ENCODE data around the gene FXYD6.

FXYD6 gene

DNA sequence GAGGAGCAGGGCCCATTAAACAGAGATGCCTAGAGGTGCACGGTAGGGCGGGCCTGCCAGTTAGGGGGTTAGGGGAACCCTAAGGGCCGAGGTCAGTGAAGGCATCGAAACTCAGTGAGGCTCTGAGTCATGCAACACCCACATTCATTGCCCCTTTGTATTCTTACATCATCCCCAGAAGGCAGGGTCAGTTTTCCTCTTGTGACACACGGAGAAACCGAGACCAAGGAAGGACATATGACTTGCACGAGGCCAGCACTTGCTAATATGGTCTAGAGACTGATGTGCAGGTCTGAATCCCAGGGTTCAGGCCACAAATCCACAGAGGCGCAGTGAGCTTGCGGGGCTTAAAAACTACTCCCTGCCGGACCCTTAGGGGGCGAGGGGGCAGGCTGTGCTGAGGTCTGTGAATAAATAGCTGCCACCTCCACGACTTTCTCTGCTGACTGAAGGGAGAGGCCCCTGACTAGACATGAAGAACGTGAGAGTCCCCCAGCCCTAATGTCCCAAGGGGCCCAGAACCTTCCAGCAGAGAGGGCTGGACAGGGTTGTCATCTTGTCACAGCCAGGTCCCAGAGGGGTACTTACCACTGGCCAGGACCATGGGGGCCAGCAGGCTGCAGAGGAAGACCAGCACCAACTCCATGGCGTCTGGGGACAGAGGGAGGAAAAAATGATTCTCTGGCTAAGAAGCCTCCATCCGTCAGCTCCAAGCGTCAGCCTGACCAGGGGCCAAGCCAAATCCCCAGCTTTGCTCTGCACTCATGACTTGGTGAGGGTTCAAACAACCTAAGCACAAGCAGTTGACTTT is 34.1 kb downstream of the FXYD6 start:
- DNase-seq = no peak

DNA sequence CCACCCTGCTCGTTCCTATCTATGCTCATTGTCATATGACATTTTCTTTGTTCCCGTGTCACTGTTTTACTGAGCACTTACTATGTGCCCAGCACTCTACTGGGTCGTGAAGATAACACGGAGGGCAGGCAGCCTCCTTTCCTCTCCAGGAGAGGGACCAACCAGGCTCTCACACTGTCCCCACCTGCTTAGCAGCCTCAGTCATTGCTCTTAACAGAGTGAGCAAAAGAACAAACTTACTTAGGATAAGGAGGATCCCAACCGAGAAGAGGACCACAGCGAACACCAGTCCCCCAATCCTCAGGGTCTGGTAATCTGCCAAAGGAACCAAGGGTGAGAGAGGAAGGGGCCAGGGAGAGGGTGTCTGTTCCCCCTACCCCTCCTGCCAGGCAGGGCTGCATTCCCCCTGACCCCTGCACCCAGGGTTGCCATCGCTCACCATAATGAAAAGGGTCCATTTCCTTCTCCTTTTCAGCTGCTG is 34.9 kb downstream of the FXYD6 start:
- no peak for DNase-seq

DNA sequence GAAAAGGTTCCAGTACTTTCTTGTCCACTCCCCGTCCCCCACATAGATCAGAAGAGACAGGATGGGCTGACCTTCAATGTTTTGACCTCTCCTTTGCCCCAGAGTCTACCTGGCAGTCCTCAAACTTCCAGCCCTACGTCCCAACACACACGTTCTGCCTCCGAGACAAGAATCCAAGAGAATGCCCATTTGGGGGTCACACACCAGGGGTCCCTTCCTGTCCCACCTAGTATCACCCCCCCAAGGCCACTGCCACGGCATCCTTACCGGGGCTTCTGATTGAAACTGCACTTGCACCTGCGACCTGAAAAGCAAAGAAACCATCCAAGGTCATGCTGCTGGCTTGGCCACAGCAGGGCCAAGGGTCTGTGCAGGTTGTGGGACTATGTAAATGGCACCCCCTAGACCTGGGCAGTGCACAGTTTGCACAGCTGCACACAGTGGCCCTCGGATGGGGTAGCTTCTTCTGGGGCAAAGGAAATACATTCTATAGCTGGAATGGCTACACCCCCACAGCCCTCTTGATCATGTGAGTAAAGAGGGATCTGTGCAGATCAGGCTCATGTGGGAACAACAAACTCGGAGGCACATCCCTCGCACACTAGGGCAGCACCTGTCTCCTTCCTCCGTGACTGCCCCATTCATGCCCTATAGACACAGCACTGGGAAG is 35.4 kb downstream of the FXYD6 start:
- DNase-seq = no peak

DNA sequence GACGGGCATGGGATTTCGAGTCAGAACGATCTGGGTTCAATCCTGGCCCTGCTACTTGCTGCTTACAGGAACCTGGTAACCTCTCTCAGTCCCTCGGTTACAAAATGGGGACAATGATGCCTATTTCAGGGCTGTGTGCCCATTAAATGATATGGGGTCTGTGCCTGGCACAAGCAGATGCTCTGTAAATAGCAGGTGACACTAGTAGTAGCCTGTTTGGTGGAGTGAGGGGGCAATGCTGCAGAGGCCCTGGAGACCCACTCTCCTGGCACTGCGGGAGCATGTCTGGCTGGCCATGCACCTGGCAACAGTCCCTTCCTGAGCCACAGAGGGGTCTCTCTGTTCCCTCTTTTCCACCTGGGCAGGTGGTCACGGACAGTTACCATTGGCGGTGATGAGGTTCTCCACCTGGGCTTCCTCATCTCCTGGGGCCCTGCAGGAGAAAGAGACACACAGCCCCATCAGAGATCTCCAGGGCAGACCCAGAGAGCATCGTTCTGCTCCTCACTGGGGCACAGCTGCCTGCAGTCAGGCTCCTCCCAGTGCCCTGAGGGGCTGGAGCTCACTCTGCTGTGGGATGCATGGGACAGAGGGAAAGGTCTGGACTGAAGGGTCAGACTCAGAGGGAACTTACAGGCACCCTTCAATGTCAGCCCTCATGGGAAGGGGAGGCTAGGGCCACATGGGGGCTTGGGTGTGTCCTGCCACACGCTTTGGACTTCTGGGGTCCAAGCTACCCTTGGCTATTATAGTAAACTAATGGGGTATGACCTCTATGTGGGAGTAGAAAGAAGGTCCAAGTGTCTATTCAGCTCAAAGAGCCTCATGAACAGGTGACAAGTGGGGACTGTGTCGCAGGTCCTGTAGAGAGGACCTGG is 36.3 kb downstream of the FXYD6 start:
- DNase-seq = no peak

DNA sequence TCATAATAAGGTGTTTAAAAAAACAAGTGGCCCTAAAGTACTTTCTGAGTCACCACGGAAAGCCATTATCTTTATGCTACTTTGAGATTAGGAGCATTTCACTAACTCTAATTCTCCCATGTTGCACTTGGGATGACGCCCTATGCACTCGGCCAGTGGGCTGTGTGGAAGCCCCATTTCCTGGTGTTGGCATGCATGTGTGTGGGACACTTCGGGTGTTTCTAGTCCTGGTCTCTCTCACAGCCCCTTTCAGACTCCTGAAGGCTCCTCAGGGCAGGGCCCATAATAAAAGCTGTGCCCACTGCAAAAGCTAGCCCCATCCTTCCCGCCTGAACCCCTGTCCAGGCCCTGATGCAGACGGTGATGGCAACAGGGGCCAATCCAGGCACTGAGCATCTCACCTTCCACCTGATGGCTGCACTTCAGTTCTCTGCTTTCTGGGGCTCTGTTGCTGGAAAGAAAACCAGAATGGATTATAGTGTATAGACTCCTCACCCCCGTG is 37.0 kb downstream of the FXYD6 start:
- DNase-seq = no peak

DNA sequence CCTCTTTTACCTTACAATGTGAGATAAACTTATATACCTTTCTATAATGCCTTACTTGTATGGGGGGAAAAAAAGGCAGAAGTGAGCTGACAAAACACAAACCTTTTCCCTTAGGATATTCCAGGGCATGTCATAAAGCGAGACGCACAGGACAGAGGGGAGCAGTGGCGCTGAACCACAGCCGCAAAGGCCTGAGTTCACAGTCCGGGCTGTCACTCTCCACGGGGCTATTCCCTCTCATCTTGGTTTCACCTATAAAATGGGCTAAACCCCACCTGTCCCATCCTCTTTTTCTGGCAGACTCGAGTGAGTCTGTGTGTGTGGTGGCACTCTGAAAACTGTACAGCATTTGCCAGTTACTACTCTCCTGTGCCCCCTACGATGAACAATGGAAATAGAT is 37.6 kb downstream of the FXYD6 start:
- DNase-seq = no peak

DNA sequence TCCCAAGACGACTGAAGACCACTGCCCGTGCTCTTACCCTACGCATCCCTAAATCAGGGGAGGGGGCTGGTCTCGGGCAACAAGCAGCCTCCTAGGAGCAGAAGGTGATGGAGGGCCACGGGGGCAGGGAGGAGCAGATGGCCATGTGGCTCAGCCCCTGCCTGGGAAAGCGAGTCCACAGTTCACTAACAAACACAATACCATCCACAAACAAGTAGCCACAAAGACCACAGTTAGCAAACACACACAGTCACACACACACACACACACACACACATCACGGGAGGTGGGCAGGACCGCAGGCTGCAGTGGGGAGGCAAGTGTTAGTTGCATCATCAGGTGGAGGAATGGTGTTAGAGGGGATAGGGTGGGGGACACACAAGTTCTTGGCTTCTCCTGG is 38.7 kb downstream of the FXYD6 start:
- no peak for DNase-seq

DNA sequence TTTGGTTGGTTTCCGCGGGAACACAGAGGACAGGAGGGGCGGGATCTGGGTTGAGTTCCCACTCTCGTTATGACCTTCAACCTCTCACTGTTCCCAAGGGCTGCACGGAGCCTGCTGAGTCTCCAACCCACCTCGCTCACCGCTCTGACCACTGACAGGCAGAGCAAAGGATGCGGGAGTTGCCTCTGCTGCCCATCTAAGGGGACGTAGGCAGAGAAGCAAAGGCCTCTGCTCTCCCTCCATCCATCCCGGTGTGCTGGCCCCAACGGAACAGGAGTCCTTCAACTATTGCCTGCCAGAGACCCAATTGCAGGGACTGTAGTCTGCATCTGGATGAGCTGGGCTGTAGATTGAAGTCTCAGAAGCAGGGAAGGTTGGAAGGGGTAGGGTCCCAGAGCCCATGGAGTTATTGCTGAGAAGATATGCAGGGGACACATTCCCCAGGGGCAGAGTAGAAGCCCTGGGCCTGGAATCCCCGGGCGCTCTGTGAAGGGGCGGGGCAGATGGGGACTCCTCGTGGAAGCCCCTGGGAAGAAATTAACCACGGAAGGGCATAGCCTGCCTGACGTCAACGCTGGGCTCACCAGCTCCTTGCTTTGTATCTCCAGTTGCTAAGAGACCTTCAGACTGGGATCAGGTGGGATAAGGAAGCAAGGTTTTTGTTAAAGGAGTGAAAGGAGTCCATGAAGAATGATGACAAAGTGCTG is 39.2 kb downstream of the FXYD6 start:
- no peak for DNase-seq

DNA sequence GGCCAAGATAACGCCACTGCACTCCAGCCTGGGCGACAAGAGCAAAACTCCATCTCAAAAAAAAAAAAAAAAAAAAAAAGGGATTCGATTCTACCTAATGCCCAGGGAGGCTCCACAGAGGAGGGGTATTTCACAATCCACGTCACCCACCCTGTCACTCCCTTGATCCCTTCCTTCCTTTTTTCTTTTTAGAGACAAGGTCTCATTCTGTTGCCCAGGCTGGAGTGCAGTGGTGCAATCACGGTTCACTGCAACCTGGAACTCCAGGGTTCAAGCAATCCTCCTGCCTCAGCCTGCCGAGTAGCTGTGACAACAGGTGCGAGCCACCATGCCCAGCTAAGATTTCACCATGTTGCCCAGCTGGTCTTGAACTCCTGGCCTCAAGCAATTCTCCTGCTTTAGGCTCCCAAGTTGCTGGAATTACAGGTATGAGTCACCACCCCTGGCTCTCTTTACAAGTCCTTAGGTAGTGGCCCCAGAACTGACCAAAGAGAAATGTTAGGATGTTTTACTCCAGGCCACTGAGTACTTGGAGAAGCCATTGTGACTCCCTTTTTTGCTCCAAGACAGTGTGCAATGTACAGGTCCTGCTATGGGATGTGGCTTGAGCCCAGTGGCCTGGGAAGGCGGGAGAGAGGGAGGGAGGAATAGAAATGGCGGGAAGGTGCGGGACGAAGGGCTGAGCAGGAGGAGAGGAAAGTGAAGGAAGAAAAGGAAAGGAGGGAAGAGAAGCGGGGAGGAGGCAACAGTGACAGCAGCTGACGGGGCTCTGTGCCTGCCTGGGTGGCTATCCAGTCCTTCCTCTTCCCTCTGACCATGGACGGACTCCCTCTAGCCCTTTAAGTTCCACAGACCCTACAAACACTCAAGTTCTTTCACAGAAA is 40.1 kb downstream of the FXYD6 start:
- no peak for DNase-seq

DNA sequence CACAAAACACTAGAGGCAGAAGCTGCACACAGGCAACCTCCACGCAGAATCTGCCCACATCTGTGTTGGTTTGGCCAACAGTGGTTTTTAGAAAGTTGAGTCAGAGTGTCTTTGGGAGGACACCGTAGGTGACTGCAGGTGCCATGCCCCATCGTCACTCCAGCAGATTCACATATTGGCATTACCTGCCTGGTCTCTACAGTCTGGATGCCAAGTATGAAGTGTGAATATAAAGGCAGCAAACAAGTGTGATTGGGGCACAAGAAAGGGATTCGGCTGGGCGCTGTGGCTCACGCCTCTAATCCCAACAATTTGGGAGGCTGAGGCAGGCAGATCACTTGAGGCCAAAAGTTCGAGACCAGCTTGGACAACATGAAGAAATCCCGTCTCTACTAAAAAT is 40.9 kb downstream of the FXYD6 start:
- no peak for DNase-seq

DNA sequence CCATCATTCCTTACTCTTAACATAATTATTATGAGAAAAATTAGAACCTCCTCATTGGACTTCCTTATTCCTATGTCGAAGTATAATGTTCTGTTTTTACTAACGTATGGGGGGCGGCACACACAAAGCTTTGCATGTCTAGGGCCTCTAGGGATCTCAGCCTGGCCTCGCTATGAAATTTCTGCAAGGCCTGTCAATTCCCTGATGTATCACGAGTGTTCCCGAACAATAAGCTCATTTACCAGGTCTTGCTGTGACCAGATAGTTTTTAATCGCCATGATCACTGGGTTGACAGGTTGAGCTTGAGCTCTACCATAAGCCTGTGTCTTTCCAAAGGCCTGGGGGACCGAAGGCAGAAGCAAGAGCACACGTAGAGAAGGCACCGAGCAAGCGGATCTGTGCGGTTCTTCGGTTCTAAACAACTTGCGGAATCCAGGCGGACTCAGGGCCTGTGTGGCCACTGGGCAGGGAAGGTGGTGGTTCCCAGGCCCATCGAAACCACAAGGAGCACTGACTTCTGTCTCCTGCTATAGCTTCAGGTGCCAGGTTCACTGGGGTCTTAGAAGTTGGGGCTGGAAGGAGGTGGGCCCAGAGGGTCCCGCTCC is 41.5 kb downstream of the FXYD6 start:
- DNase-seq = no peak

DNA sequence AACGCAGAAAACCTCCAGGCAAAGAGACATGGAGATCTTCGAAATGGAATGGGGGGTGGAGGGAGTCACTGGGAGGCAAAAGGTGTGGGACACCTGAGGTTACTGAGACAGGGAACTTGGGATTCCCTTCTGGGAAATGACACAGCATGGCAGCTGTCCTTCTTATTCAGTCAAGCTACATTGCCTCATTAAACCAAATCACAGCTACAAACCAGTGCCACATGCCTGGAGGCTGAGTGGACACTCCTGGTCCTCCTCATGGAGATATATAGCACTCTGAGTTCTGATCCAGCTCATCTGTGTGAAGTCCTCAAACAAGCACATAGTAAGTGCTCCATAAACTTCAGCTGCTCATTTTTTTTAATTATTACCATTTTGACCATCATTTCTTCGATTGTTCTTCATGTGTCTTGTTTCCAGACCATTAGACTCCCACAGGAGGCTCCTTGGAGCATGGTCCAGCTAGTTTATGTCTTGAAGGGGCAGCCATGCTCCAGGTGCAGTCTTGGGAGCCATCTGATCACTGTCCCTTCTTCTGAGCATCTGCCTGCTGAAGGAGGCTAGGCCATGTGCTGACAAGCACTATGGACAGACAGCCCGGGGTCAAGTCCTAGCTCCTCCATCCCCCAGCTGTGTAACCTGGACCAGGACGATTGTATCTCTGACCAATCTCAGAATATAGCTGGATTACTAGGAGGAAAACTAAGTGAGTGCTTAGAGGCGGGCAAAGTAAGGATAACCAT is 42.2 kb downstream of the FXYD6 start:
- no peak for DNase-seq

DNA sequence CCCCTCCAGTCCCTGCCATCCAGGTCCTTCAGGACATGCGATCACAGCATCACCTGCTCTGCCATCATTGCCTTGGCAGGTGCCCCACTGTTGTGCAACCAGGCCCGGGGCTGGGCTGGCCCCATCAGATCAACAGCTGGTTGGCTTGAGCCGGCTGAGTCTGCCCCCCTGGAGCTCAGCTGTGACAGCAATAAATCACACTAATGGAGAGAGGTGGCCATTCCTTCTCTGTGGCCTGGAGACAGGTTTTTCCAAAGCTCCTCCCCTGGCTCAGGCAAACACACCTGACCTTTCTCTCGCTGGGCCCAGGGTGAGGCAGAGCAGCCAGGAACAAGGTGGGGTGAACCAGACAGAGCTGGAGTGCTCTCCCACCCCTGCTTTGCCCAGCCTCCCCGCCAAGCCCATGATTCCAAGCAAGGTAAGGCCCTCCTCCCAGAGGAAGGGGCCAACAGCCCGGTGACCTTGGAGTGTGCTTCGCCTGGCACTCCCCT is 43.0 kb downstream of the FXYD6 start:
- no peak for DNase-seq

DNA sequence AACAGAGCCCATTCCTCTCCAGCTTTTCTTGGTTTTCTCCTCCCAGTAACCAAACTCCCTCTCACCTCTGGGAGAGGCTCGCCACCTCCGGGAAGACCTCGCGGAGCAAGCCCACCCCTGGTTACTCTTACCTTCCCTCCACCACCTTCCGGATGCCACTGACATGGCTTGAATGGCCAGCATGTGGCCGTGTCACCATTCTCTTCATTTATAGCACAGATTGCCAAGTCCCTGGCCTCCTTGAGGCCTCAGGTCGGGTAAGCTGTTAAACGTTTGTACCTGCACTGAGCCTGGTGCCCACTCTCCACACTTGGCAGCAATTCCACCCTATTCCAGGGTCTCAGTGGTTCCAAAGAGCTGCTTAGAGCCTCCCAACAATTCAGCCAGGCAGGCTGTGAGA is 43.9 kb downstream of the FXYD6 start:
- no peak for DNase-seq

DNA sequence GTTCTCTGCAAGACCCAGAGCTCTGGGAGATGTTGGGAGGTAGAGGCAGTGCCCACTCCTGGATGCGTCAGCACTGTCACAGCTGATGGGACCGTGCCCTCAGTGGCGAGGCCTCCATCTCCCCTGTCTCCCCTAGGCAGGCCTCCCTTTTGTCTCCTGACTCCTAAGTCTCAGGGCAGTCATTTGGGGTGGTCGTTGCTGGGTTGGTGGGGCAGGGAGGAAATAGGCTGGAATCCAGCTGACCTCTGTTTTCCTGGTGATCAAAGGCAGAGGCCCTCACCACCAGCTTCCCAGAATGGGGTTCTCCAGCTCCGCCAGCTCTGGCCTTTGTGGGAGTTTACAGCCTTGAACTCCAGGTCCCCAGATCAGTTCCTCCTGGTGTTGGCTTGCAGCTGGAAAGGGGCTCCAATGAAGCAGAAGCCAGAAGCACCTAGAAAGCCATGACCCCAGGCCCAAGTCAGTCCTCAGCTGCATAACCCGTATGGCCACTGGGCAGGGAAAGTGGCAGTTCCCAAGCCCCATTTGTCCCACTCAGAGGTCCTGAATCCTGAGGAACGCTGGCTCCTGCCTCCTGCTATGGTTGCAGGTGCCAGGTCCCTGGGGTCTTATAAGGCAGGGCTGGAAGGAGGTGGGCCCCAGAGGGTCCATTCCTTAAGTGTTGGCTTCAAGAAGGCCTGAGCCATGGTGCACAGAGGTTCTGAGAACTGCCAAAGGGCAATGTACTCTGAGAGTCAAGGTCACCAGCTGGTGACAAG is 44.6 kb downstream of the FXYD6 start:
- DNase-seq = no peak

DNA sequence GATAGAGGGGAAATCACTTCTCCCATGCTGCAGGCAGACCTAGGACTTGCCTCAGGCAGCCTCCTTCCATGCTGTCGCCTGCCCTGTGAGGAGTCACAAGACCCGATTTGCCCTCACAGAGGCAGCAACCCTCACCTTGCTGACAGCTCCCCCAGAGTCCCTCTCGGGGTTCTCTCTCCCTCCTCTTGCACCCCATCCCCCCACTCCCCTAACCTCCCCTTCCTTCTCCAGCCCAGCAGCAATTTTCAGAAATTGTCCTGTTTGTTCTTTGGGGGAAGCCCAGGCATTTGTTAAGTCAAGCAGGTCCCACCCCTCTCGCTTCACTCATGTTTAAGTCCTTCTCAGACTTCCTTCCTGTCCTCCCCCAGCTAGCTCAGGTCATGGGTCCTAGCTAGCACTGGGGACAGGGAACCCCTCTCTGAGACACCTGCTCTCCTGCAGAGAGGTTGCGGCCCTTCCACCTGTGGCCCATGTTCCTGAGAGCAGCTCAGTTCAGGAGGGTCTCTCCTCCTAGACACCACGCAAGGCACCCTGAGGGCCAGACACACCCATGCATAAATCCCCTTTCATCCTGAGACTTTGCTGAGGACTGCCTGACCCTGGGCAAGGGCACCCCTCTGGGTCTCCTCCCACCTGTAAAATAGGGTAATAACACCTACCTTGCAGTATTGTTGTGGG is 45.6 kb downstream of the FXYD6 start:
- no peak for DNase-seq

DNA sequence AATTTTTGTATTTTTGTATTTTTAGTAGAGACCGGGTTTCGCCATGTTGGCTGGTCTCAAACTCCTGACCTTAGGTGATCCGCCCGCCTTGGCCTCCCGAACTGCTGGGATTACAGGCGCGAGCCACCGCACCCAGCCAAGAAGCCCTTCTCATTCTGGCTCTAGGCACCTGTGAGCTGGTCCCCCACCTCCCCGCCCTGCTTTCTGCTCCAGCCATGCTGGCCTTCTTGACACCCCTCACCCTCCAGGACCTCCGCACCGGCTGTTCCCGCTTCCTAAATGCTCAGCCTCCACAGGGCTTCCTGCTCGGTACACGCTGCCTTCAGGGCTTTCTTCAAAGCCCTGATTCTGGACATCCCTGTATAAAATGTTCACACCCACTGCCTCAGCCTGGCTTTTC is 46.4 kb downstream of the FXYD6 start:
- DNase-seq = no peak

DNA sequence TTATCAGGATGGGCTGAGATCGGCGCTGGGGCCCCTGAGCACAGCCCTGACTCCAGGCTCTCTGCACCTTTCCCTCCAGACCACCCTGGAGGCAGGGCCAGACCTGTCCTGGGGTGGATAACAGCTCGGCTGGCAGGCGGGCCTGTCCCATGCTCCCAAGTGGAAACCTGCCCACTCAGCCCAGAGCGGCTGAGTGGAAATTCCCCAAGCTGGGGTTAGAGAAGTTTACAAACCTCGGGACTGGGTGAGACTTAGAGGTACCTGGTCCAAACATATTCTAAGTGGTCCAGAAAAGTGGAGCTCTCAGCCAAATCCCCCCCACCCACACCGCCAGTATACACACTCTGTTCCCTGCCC is 47.1 kb downstream of the FXYD6 start:
- DNase-seq = no peak

All from cortex of kidney (tissue), 1 donor.